ENCODE data around the gene ANGPTL5. TPM values are rescaled to one million over a fixed set of nuclear protein-coding genes. Genes with fewer than 3 reads are reported as not detected.

ANGPTL5 gene
- polyA plus RNA-seq, 1 of the 3 experiments (the other 2 are of a cell fraction), result not detected

DNA sequence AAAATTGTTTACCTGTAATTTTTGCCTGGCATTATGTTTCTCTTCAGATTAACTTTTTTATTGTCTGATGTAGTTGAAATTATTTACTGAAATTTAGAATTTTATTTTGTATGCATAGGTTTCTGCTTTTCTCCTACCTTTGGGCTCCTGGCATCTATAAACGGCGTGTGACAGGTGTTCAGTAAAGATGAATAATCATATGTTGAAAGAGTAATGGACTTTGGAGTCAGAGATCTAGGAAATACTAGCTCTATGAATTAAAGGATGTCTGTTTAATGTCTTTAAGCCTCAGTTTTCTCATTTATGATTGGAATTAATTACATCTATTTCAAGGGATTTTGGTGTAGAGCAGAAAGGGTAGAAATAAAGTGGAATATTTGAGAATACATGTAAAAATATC lies 7.2 kb upstream of the ANGPTL5 start:
- peaks cover 5% of the 10 kb centered on the region; the same call in 1 of the 2 replicates for H3K9me2 ChIP-seq
- no peaks in the 10 kb centered on the region for H3K36me3 ChIP-seq (replicated peaks in 1 of 2; ENCODE audit: control insufficient read depth in 1 of 2, insufficient read depth in 2 of 2, low read length in 1 of 2)
- H3K79me2 ChIP-seq (ENCODE audit: insufficient read depth), result no peaks in the 10 kb centered on the region
- WGBS (ENCODE audit: low lambda C conversion rate), result 98% methylated on average over 2 of the region's 2 CpGs
- H3K9me3 ChIP-seq, result no peaks in the 10 kb centered on the region
- ChIA-PET POLR2A (no interaction called here), CTCF (interaction anchor here (1.4 kb wide), 1 partner anchor 11 kb away, joined by 3 read pairs; no protein-coding TSS in a partner anchor)
- H3K27ac ChIP-seq (ENCODE audit: low read depth in 2 of 2, low read length in 1 of 2), result no peak overlapping the region
- no peak overlapping the region for H3K4me3 ChIP-seq (ENCODE audit: low read depth in 2 of 2, low read length in 1 of 2)
- DNase-seq, result no peak
- no peak overlapping the region for H3K9ac ChIP-seq
- no peaks in the 10 kb centered on the region for H3K27me3 ChIP-seq (ENCODE audit: insufficient read depth)
- H4K20me1 ChIP-seq (ENCODE audit: insufficient read depth), result no peaks in the 10 kb centered on the region
- H3F3A ChIP-seq (replicated peaks; ENCODE audit: insufficient read depth), result no peaks in the 10 kb centered on the region
- H3K4me1 ChIP-seq (ENCODE audit: control insufficient read depth in 1 of 2, insufficient read depth in 2 of 2, low read depth in 1 of 2, low read length in 1 of 2), result no peaks in the 10 kb centered on the region
- H2AFZ ChIP-seq (ENCODE audit: low read depth), result no peak overlapping the region
- H3K4me2 ChIP-seq, result no peak overlapping the region
- TF ChIP-seq, protein P1, sequence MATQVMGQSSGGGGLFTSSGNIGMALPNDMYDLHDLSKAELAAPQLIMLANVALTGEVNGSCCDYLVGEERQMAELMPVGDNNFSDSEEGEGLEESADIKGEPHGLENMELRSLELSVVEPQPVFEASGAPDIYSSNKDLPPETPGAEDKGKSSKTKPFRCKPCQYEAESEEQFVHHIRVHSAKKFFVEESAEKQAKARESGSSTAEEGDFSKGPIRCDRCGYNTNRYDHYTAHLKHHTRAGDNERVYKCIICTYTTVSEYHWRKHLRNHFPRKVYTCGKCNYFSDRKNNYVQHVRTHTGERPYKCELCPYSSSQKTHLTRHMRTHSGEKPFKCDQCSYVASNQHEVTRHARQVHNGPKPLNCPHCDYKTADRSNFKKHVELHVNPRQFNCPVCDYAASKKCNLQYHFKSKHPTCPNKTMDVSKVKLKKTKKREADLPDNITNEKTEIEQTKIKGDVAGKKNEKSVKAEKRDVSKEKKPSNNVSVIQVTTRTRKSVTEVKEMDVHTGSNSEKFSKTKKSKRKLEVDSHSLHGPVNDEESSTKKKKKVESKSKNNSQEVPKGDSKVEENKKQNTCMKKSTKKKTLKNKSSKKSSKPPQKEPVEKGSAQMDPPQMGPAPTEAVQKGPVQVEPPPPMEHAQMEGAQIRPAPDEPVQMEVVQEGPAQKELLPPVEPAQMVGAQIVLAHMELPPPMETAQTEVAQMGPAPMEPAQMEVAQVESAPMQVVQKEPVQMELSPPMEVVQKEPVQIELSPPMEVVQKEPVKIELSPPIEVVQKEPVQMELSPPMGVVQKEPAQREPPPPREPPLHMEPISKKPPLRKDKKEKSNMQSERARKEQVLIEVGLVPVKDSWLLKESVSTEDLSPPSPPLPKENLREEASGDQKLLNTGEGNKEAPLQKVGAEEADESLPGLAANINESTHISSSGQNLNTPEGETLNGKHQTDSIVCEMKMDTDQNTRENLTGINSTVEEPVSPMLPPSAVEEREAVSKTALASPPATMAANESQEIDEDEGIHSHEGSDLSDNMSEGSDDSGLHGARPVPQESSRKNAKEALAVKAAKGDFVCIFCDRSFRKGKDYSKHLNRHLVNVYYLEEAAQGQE (IDR thresholded peaks at IDR 0.05; ENCODE audit: low read depth, low read length), result no peak
- TF ChIP-seq FOSL2 (IDR thresholded peaks at IDR 0.05; ENCODE audit: borderline replicate concordance, low read depth), result no peak
- no peak for TF ChIP-seq EZH2phosphoT487 (IDR thresholded peaks at IDR 0.05; ENCODE audit: borderline replicate concordance, low read depth)
- TF ChIP-seq RCOR1 (IDR thresholded peaks at IDR 0.05; ENCODE audit: low read length), result no peak
- no peak for TF ChIP-seq FOXJ3 (CRISPR knock-in tag; IDR thresholded peaks at IDR 0.05)
- no peak for TF ChIP-seq MXI1 (IDR thresholded peaks at IDR 0.05; ENCODE audit: low read depth, low read length)
- no peak for TF ChIP-seq TAF1 (IDR thresholded peaks at IDR 0.05; ENCODE audit: borderline replicate concordance, low read depth, low read length)
- no peak for TF ChIP-seq TCF12 (IDR thresholded peaks at IDR 0.05)
- no peak for TF ChIP-seq CHD2 (IDR thresholded peaks at IDR 0.05; ENCODE audit: low read length, partially characterized antibody)
- TF ChIP-seq MEF2A (IDR thresholded peaks at IDR 0.05; ENCODE audit: borderline replicate concordance, low read depth), result no peak
- no peak for TF ChIP-seq RFX5 (IDR thresholded peaks at IDR 0.05; ENCODE audit: low read length)
- no peak for TF ChIP-seq NRF1 (IDR thresholded peaks at IDR 0.05; ENCODE audit: low read depth, low read length)
- TF ChIP-seq RXRA (IDR thresholded peaks at IDR 0.05; ENCODE audit: borderline replicate concordance, low read depth), result no peak
- no peak for TF ChIP-seq EP300 (IDR thresholded peaks at IDR 0.05; ENCODE audit: borderline replicate concordance in 1 of 2, low read depth in 1 of 2, low read length in 1 of 2)
- TF ChIP-seq JUND (IDR thresholded peaks at IDR 0.05), result no peak

DNA sequence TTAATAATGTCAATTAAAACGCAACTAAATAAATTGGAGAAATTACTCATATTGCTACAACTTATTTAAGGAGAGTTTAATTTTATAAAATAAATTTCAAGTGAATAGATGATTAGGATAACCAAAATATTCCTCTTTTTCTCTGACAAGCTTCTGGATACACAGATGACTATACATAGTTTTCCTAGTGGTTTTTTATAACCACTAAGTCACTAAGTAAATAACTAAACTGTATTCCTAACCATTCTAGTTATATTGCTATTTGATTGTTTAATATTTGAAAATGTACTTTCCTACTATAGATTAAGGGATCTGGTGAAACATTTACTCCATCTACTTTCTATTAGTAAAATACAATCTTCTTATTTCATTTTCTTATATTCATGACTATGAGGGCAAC lies 4.7 kb upstream of the ANGPTL5 start:
- CTCF ChIA-PET, result no interaction called here
- WGBS (ENCODE audit: low lambda C conversion rate), result 95% methylated on average over 1 of the region's 1 CpG
- no peak for TF ChIP-seq GATA2 (CRISPR knock-in tag; IDR thresholded peaks at IDR 0.05)
- TF ChIP-seq, protein P2, sequence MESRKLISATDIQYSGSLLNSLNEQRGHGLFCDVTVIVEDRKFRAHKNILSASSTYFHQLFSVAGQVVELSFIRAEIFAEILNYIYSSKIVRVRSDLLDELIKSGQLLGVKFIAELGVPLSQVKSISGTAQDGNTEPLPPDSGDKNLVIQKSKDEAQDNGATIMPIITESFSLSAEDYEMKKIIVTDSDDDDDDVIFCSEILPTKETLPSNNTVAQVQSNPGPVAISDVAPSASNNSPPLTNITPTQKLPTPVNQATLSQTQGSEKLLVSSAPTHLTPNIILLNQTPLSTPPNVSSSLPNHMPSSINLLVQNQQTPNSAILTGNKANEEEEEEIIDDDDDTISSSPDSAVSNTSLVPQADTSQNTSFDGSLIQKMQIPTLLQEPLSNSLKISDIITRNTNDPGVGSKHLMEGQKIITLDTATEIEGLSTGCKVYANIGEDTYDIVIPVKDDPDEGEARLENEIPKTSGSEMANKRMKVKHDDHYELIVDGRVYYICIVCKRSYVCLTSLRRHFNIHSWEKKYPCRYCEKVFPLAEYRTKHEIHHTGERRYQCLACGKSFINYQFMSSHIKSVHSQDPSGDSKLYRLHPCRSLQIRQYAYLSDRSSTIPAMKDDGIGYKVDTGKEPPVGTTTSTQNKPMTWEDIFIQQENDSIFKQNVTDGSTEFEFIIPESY (IDR thresholded peaks at IDR 0.05; ENCODE audit: borderline replicate concordance, low read depth), result no peak
- TF ChIP-seq MXI1 (IDR thresholded peaks at IDR 0.05; ENCODE audit: low read depth, low read length), result no peak
- TF ChIP-seq FOXM1 (IDR thresholded peaks at IDR 0.05; ENCODE audit: low read depth), result no peak
- TF ChIP-seq, protein P3, sequence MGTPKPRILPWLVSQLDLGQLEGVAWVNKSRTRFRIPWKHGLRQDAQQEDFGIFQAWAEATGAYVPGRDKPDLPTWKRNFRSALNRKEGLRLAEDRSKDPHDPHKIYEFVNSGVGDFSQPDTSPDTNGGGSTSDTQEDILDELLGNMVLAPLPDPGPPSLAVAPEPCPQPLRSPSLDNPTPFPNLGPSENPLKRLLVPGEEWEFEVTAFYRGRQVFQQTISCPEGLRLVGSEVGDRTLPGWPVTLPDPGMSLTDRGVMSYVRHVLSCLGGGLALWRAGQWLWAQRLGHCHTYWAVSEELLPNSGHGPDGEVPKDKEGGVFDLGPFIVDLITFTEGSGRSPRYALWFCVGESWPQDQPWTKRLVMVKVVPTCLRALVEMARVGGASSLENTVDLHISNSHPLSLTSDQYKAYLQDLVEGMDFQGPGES (IDR thresholded peaks at IDR 0.05; ENCODE audit: low read depth, low read length), result no peak
- no peak for TF ChIP-seq EZH2phosphoT487 (IDR thresholded peaks at IDR 0.05; ENCODE audit: borderline replicate concordance, low read depth)
- TF ChIP-seq CHD2 (IDR thresholded peaks at IDR 0.05; ENCODE audit: low read length, partially characterized antibody), result no peak
- no peak for TF ChIP-seq MEF2A (IDR thresholded peaks at IDR 0.05; ENCODE audit: borderline replicate concordance, low read depth)
- no peak for TF ChIP-seq GABPA (IDR thresholded peaks at IDR 0.05; ENCODE audit: low read depth)

More for the DNA sequence above, 4.7 kb upstream of the ANGPTL5 start:
- Histone ChIP-seq H3F3A (replicated peaks; ENCODE audit: insufficient read depth) (peaks cover 7% of the 10 kb centered on the region), H3K4me1 (ENCODE audit: control insufficient read depth in 1 of 2, insufficient read depth in 2 of 2, low read depth in 1 of 2, low read length in 1 of 2) (no peaks in the 10 kb centered on the region; a peak in 1 of 4 replicates), H3K79me2 (ENCODE audit: insufficient read depth) (no peaks in the 10 kb centered on the region), H3K9me2 (peaks cover 5% of the 10 kb centered on the region; the same call in 1 of the 2 replicates), H2AFZ (ENCODE audit: low read depth) (no peak overlapping the region), H3K4me3 (ENCODE audit: low read depth in 2 of 2, low read length in 1 of 2) (no peak overlapping the region), H4K20me1 (ENCODE audit: insufficient read depth) (no peaks in the 10 kb centered on the region), H3K9me3 (no peaks in the 10 kb centered on the region), H3K27me3 (ENCODE audit: insufficient read depth) (no peaks in the 10 kb centered on the region), H3K4me2 (no peak overlapping the region), H3K9ac (no peak overlapping the region), H3K36me3 (replicated peaks in 1 of 2; ENCODE audit: control insufficient read depth in 1 of 2, insufficient read depth in 2 of 2, low read length in 1 of 2) (no peaks in the 10 kb centered on the region), H3K27ac (ENCODE audit: low read depth in 2 of 2, low read length in 1 of 2) (no peak overlapping the region)
- DNase-seq, result no peak
- POLR2A ChIA-PET, result no interaction called here

Data from SK-N-SH (cell line).